Ishikawa (cell line): ENCODE results near the gene PLA2G4E.

Experiments
- CEBPB ChIP-seq: IDR thresholded peaks from 2 replicates; pipeline ENCODE4 v1.6.1; 2012
- CREB1 ChIP-seq: IDR thresholded peaks from 2 replicates; pipeline ENCODE4 v1.6.1; 2012; ENCODE audit warnings: low read depth
- EGR1 ChIP-seq: IDR thresholded peaks from 2 replicates; pipeline ENCODE4 v1.6.1; 2012
- EP300 ChIP-seq: IDR thresholded peaks from 2 replicates; pipeline ENCODE4 v1.6.1; 2012; ENCODE audit warnings: borderline replicate concordance
- FOXM1 ChIP-seq: IDR thresholded peaks from 2 replicates; pipeline ENCODE4 v1.6.1; 2012; ENCODE audit warnings: low read depth, borderline replicate concordance
- MAX ChIP-seq: IDR thresholded peaks from 2 replicates; pipeline ENCODE4 v1.6.1; 2012
- NFIC ChIP-seq: IDR thresholded peaks from 2 replicates; pipeline ENCODE4 v1.6.1; 2012
- RAD21 ChIP-seq: IDR thresholded peaks from 2 replicates; pipeline ENCODE4 v1.6.1; 2012; ENCODE audit warnings: low read depth
- REST ChIP-seq: IDR thresholded peaks from 2 replicates; pipeline ENCODE4 v1.6.1; 2012; ENCODE audit warnings: low read depth, mild to moderate bottlenecking
- TAF1 ChIP-seq: IDR thresholded peaks from 2 replicates; pipeline ENCODE4 v1.6.1; 2012; ENCODE audit warnings: low read depth, mild to moderate bottlenecking
- TCF12 ChIP-seq: IDR thresholded peaks from 2 replicates; pipeline ENCODE4 v1.6.1; 2012; ENCODE audit warnings: low read depth
- TEAD4 ChIP-seq: IDR thresholded peaks from 2 replicates; pipeline ENCODE4 v1.6.1; 2012
- USF1 ChIP-seq: IDR thresholded peaks from 2 replicates; pipeline ENCODE4 v1.6.1; 2012
- YY1 ChIP-seq: IDR thresholded peaks from 2 replicates; pipeline ENCODE4 v1.6.1; 2012; ENCODE audit warnings: low read depth
- ZBTB7A ChIP-seq: IDR thresholded peaks from 2 replicates; pipeline ENCODE4 v1.6.1; 2012; ENCODE audit warnings: low read depth

Gene PLA2G4E

GRCh38 chr15:42045211-42045615, 24.4 kb upstream of the PLA2G4E start:
- no peak for TF ChIP-seq EGR1
- no peak for TF ChIP-seq NFIC
- TF ChIP-seq YY1 = no peak
- no peak for TF ChIP-seq ZBTB7A
- no peak for TF ChIP-seq TEAD4
- no peak for TF ChIP-seq EP300
- no peak for TF ChIP-seq RAD21
- TF ChIP-seq FOXM1 = no peak
- TF ChIP-seq CEBPB = no peak
- TF ChIP-seq TCF12 = no peak
- TF ChIP-seq MAX = no peak
- TF ChIP-seq CREB1 = no peak
- TF ChIP-seq REST = no peak
- no peak for TF ChIP-seq TAF1
- no peak for TF ChIP-seq USF1

- no peak for TF ChIP-seq CEBPB
- TF ChIP-seq USF1 = no peak
- TF ChIP-seq FOXM1 = no peak
- TF ChIP-seq REST = no peak
- no peak for TF ChIP-seq TAF1
- TF ChIP-seq NFIC = no peak
Measured at GRCh38 chr15:42042602-42043400, 22.0 kb upstream of the PLA2G4E start.

- TF ChIP-seq ZBTB7A (no peak), REST (no peak), MAX (no peak), FOXM1 (no peak), CREB1 (no peak), YY1 (no peak), NFIC (no peak), USF1 (no peak), CEBPB (no peak), RAD21 (no peak), EGR1 (no peak), TAF1 (no peak), TCF12 (no peak), EP300 (no peak), TEAD4 (no peak)
Measured at GRCh38 chr15:42038401-42038800, 17.6 kb upstream of the PLA2G4E start.

- TF ChIP-seq REST (no peak), TCF12 (peak; percentile 22; the same call in 1 of the 2 replicates), FOXM1 (no peak), NFIC (peak; percentile 93), TEAD4 (peak; percentile 33; the same call in 1 of the 2 replicates)
Measured at GRCh38 chr15:42037656-42038055, 16.8 kb upstream of the PLA2G4E start.
